GM12874 (cell line): ENCODE measurements around the gene BRWD1.

Source experiments
- TF ChIP-seq, protein P1 (sequence below): IDR thresholded peaks from 2 replicates; pipeline ENCODE4 v1.5.1; 2011; ENCODE audit warnings: low read depth, mild to moderate bottlenecking, control low read depth, low read length, moderate library complexity; ENCODE audit not compliant: insufficient read depth

BRWD1 gene

DNA sequence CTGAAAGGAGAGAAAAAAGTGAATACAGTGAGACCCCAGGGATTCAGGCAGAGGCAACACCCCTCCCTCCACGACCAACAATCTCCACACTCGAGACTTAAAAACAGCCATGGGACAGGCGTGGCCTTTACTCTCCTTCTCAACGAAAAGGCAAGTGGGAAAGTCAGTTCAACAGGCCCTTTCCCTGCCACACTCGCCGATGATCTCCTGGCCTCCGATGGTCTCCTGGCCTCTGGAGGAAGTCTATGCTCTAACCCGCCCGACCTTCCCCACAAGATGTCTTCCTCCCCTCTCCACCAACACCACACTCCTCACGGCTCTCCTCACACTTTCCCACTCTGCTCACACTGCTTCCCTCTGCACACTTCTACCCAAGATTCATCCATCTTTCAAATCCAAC, 137.8 kb downstream of the BRWD1 start:
- TF ChIP-seq, protein P1, sequence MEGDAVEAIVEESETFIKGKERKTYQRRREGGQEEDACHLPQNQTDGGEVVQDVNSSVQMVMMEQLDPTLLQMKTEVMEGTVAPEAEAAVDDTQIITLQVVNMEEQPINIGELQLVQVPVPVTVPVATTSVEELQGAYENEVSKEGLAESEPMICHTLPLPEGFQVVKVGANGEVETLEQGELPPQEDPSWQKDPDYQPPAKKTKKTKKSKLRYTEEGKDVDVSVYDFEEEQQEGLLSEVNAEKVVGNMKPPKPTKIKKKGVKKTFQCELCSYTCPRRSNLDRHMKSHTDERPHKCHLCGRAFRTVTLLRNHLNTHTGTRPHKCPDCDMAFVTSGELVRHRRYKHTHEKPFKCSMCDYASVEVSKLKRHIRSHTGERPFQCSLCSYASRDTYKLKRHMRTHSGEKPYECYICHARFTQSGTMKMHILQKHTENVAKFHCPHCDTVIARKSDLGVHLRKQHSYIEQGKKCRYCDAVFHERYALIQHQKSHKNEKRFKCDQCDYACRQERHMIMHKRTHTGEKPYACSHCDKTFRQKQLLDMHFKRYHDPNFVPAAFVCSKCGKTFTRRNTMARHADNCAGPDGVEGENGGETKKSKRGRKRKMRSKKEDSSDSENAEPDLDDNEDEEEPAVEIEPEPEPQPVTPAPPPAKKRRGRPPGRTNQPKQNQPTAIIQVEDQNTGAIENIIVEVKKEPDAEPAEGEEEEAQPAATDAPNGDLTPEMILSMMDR, result no peak

DNA sequence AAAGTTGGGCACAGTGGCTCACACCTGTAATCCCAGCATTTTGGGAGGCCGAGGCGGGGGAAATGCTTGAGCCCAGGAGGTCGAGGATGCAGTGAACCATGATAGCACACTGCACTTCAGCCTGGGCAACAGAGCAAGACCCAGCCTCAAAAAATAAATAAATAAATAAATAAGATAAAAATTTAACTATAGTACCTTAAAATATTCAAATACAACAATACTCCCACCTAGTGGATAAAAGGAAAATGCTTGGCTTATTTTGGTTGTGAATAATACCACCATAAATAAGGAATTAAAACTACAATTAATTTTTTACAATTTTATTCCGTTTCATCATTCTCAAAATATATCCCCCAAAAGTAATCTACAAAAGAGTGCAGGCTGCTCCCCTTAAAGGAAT, 138.3 kb downstream of the BRWD1 start:
- TF ChIP-seq, protein P1, result 0 out of 2 replicates have a peak, but pooled peaks have one; percentile 0

DNA sequence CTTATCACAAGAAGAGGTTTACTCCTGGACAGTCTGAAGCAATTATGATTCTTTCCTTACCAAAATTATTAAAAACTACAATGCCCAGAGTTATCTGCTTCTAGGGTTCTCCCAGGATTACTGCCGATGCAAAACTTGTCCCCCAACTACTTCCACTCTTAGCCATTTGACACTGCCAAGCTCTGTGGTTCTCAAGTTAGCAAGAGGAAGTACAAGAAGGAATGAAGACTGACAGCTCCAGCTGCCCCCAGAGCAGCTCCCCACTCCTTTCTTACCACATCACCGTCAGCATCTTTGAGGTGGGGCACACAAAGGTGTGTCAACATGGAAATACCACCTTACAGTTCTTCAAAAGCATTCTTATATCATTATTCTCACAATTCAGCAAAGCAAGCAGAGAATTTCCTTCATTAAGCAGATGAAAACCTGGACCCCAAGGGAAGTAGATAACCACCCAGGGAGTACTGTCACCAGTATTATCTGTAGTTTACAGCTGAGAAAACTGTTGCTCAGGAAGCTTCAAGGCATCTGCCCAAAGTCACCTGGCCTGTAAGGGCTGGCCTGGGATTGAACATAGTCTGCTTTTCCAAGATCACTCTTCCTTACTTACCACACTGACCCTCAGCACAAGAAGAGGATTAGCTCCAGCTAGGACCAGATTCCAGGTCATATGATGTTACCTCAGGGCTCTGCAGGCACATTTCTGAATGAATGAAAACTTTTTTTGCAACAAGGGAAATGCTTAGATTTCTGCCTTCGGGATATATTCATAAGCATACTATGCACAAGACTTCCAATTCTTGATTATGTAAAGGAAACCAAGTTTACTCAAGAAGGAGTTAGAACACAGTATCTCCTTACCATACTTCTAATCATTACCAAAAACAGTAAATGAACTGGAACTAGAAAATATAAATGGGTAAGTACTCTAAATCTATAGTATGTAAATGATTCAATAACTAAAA, 139.4 kb downstream of the BRWD1 start:
- TF ChIP-seq, protein P1, result no peak

DNA sequence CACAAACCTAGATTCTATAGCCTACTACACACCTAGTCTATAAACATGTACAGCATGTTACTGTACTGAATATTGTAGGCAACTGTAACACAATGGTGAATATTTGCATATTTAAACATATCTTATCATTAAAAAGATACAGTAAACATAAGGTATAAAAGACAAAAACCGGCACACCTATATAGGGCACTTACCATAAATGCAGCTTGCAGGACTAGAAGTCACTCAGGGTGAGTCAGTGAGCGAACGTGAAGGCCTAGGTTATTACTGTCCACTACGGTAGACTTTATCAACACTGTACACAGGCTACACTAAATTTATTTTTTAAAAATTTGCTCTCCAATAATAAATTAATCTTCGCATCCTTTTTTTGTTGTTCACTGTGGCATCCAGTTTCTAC, 143.5 kb downstream of the BRWD1 start:
- TF ChIP-seq, protein P1, result no peak

DNA sequence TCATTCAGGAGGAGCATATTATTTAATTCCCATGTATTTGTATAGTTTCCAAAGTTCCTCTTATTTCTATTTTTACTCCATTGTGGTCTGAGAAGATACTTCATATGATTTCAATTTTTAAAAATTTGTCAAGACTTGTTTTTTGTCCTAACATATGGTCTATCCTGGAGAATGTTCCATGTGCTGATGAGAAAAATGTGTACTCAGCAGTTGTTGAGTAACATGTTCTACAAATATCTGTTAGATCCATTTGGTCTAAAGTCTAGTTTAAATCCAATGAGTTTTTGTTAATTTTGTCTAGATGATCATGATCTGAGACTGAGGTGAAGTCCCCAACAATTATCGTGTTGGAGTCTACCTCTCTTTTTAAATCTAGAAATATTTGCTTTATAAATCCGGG, 144.6 kb downstream of the BRWD1 start:
- TF ChIP-seq, protein P1, result no peak

DNA sequence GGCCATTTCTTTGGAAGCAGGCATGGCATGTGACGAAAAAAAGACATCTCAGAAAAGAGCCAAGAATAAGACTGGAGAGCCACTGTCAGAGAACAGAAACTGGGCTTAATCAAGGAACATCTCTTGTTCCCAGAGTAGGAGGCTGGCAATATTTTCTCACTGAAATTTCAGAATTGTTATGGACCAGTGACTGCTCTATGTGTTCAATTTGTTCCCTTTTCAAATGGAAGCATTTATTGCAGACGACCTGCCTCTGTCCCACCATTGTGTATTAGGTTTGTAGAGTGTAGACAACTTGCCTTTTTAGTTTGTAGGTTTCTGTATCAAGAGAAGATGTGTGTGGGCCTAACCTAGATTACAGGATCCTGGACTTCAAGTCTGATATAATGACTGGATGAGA, 148.9 kb downstream of the BRWD1 start:
- TF ChIP-seq, protein P1, result no peak

DNA sequence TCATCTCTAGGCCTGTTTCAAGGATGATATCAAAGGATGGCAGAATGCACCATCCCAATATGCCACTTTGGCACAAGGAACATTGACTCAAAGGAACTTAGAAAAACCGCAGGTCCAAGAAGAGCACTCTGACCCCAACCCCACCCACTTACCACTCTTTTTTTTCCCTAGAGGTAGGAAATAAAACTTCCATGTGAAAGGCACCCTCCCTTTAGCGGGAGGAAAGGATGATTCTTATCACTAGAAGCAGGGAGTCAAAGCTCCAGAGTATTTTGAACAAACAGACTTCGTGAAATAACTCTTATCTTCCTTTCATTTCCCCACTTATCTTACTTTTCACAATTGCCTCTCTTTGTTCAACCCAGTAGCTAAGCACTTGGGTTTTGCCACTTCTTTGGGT, 152.4 kb downstream of the BRWD1 start:
- TF ChIP-seq, protein P1, result no peak
